Neural cell (in vitro differentiated cells): ENCODE data around the gene SEMA6C.

Source experiments
- CTCF ChIP-seq: fragments of 450-650 bp; IDR thresholded peaks from 2 replicates; pipeline ENCODE4 v1.5.1; 2014; ENCODE audit warnings: antibody characterized with exemption, mild to moderate bottlenecking, moderate library complexity; ENCODE audit not compliant: poor library complexity, severe bottlenecking
- EZH2 ChIP-seq: fragments of 200-600, 300-800 bp; shearing (Covaris generic), sonication (generic); IDR thresholded peaks from 2 replicates; pipeline ENCODE4 v1.6.1; 2014; ENCODE audit warnings: antibody characterized with exemption, low read length, borderline replicate concordance, mild to moderate bottlenecking; ENCODE audit not compliant: insufficient read depth, poor library complexity, severe bottlenecking
- MXI1 ChIP-seq: fragments of 450-650 bp; conservative IDR thresholded peaks from 2 replicates; pipeline ENCODE4 v1.6.1; 2014; ENCODE audit warnings: antibody characterized with exemption, mild to moderate bottlenecking; ENCODE audit not compliant: poor library complexity, severe bottlenecking
- POLR2AphosphoS5 ChIP-seq: IDR thresholded peaks from 2 replicates; pipeline ENCODE4 v1.6.1; 2012
- REST ChIP-seq: IDR thresholded peaks from 2 replicates; pipeline ENCODE4 v1.6.1; 2012; ENCODE audit warnings: borderline replicate concordance

- TF ChIP-seq REST: no peak
- no peak for TF ChIP-seq CTCF
- no peak for TF ChIP-seq POLR2AphosphoS5
- TF ChIP-seq MXI1: no peak
- TF ChIP-seq EZH2: no peak
Measured at GRCh38 chr1:151134396-151134795, 12.0 kb downstream of the SEMA6C start.
